ENCODE measurements around the gene ZDHHC12. TPM values are rescaled to one million over a fixed set of nuclear protein-coding genes. Genes with fewer than 3 reads are reported as not detected.

ZDHHC12 gene, protein sequence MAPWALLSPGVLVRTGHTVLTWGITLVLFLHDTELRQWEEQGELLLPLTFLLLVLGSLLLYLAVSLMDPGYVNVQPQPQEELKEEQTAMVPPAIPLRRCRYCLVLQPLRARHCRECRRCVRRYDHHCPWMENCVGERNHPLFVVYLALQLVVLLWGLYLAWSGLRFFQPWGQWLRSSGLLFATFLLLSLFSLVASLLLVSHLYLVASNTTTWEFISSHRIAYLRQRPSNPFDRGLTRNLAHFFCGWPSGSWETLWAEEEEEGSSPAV
- 23.4 and 28.7 TPM in 2 replicates for total RNA-seq

DNA sequence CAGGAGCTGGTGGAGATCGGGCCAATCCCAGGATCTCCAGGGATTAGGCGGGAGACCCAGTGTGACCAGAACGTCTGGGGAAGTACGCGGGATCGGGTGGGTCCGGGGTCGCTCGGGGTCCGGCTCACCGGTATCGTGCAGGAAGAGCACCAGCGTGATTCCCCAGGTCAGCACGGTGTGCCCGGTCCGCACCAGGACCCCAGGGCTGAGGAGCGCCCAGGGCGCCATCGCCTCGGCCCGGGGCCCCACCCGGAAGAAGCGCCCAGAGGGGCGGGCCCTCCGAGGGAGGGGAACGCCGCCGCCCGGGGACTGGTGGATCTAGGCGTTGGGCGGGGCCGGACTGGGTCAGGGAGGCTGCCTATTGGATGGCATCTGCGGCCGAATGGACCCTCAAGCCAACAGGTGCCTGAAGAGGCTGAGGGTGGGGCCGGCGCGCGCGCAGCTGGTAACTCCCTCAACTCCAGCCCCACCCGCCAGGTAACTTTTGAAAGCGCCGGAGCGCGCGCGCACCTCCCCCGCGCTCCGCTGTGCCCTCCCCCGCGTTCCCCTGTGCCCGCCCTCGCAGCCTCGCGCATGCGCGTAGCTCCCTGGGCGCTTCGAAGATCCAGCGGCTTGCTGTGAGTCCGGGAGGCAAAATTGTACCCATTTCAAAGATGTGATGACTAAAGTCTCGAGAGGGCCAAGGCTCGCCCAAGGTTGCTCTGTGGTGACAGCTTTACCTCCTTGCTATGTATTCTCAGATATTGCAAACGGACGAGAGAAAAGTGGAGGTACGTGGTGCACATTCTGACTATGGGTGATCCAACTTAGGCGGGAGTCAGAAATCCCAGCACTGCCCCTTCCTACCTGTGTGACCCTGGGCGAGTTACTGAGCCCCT is at the start of gene ZDHHC12:
ZDHHC12 (minus strand) TSS at position 262 of the 878 bp plus-strand sequence; CDS start at position 228, 34 bp downstream.

DNA sequence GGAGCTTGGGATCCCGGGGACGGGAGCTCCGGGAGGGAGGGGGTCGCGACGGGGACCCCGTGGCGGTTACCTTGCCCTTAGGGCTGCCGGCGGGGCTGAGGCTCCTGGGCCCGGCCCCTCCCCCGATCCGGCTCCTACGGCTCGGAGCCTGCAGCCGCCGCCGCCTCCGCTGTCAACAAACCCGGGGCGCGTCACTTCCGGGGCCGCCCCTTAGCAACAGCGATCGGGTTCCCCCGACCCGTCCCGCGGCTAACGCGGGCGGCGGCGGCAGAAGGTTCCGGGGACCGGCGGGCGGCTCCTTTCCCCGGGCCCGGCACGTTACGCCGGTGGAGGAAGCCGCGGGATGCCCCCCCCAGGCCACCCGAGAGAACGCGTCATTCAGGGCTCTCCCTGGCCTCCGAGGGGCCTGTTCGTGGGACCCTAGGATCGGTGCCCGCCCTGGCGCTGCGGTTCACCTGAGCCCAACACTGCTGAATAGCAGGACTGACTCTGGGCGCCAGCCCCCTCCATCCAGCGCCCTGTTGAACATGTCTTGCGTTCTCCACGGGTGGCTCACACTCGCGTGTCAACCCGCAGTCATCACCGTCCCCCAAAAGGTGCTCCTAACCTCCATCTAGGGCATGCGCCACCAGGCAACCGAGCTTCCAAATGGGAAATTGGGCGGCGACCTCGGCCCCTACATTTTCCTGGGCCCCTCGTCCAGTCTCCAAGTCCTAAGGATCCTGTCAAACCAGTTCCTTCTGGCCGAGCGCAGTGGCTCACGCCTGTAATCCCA is 48.0 kb upstream of the ZDHHC12 start, which contains the start of gene ZER1:
ZER1 (minus strand) TSS at position 183 of the 775 bp plus-strand sequence. CDS start 16,362 bp downstream, outside the sequence.

DNA sequence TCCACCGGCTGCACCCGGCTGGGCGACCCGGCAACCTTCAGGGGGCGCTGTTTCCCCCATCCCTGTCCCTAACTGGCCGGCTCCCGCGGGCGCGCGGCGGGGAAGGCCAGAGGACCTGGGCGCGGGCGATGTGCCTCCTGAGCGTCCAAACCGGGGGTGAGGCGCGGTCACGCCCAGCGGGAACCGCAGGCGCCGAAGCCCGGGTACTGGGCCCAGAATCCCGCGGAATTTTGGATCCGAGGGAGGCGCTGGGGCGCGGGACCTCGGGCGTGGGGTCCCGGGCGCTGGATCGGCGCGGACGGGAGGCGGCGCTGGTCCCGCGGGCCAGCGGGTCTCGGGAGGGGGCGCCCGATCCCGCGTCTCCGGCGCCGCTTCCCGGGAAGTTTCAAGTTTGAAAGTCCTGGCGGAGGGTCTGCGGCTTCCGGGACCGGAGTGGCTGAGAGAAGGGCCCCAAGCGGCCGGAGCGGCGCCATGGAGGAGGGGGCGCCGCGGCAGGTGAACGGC is 21.4 kb downstream of the ZDHHC12 start, which contains the start of gene PKN3:
PKN3 (plus strand) TSS at position 59 of the 504 bp plus-strand sequence; CDS start at position 472, 413 bp downstream.

DNA sequence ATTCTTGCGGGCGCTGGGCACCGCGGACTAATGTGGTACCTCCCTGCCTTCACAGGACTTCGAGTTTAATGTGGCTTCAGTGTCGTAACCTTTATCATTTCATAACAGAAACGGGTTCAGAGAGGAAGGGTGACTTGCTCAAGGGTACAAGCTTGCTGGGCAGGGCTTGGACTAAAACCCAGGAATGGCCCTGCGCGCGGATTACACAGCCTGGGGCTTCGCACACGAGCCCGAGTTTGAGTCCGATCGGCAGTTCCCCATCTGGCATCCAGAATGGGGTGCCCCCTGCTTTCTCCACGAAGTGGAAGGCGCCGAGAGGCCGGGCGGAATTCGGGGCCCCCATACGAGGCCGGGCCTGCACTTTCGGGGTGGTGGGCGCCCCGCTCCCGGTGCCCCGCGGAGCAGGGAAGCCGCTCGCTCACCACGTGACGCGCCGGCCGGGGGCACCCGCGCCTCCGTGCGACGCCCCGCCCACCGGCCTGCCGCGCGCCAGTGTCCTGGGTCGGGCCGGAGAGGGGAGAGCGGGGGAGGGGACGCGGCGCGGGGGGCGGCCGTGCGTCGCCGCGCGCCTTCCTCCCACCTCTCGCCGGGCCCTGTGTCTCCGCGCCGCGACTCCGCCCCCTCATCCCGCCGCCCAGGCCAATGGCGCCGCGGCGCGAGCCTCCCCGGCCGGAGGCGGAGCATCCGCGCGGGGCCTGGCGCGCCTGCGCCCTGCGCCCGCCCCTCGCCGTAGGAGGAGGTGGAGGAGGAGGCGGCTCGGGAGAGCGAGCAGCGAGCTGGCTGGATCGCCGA is 35.2 kb downstream of the ZDHHC12 start, which contains the start of gene SET:
SET (plus strand) TSS at position 722 of the 792 bp plus-strand sequence. CDS start 361 bp downstream, outside the sequence.

Other genes starting within 250 kb of the ZDHHC12 start
- 17.5 and 19.4 TPM in 2 replicates for gene GLE1, start 219.4 kb downstream of the ZDHHC12 start, total RNA-seq
- 362 and 422 TPM in 2 replicates for gene SPTAN1, start 171.5 kb downstream of the ZDHHC12 start, total RNA-seq
- 27.0 and 31.7 TPM in 2 replicates for gene DYNC2I2, start 67.3 kb downstream of the ZDHHC12 start, total RNA-seq
- 463 and 530 TPM in 2 replicates for gene SET, start 34.9 kb downstream of the ZDHHC12 start, total RNA-seq
- gene PKN3, start 21.6 kb downstream of the ZDHHC12 start, total RNA-seq = 0.34 and 0.79 TPM in 2 replicates
- gene ZER1, start 47.8 kb upstream of the ZDHHC12 start, total RNA-seq = 16.8 and 19.1 TPM in 2 replicates
- 9.0 and 10.8 TPM in 2 replicates for gene TBC1D13, start 63.1 kb upstream of the ZDHHC12 start, total RNA-seq
- 17.5 and 22.2 TPM in 2 replicates for gene ENDOG, start 94.4 kb upstream of the ZDHHC12 start, total RNA-seq
- gene SPOUT1, start 105.7 kb upstream of the ZDHHC12 start, total RNA-seq = 10.7 and 11.2 TPM in 2 replicates
- 8.4 and 8.7 TPM in 2 replicates for gene KYAT1, start 157.8 kb upstream of the ZDHHC12 start, total RNA-seq
- gene LRRC8A, start 158.0 kb upstream of the ZDHHC12 start, total RNA-seq = 21.0 and 27.0 TPM in 2 replicates
- 16.2 and 16.3 TPM in 2 replicates for gene PHYHD1, start 196.9 kb upstream of the ZDHHC12 start, total RNA-seq
- 26.0 and 28.4 TPM in 2 replicates for gene DOLK, start 223.5 kb upstream of the ZDHHC12 start, total RNA-seq
- 26.2 and 32.5 TPM in 2 replicates for gene NUP188, start 223.6 kb upstream of the ZDHHC12 start, total RNA-seq

All from bronchial smooth muscle cell (primary cell).